GM19324 (cell line): ENCODE data around the gene FLT3LG.

Source experiments
- ATAC-seq: cut with Tn5 transposase; IDR thresholded peaks from one replicate; pipeline ENCODE4 v1.9.1; 2021; ENCODE audit warnings: mild to moderate bottlenecking, moderate library complexity; ENCODE audit not compliant: unreplicated experiment, low FRiP score

Gene FLT3LG

GRCh38 chr19:49487277-49488045, 13.4 kb downstream of the FLT3LG start, which contains the start of gene RPL13A:
Gene RPL13A, plus strand, starts transcription at chr19:49487608. Its CDS starts 22 bp downstream, at chr19:49487630.
- peak; percentile 98 for ATAC-seq

DNA sequence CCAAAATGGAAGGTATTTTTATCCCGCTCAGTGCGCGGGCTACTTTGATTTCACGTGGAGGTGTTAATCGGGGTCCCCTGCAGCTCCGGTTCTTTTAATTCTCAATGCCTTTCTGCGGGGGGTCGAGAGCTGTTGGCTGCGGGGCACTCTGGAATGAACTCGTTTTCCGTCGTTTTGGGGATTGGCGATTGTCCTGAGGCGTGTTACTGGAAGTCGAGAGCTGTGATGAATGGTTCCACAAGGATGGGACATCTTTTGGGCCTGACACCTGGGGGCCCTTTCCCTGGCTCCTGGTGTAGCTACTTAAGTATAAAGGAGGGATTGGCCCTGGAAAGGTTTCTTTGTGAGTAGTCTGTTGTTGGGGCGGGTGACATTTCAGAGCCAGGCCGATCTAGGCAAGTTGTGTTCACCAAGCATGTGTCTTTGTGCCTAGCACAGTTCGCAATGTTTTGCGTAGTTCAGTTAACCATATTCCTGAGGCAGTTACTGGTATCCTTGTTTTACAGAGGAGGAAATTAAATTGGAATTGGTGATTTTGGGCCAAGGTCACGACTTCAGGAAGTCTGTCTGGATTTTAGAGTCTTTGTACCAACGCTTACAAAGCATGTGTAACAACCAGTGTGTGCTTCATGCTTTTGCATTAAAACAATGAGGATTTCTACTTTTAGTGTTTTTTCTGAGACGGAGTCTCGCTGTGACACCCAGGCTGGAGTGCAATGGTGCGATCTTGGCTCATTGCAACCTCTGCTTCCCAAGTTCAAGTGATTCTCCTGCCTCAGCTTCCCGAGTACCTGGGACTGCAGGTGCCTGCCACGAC, 14.2 kb downstream of the FLT3LG start:
- no peak for ATAC-seq

DNA sequence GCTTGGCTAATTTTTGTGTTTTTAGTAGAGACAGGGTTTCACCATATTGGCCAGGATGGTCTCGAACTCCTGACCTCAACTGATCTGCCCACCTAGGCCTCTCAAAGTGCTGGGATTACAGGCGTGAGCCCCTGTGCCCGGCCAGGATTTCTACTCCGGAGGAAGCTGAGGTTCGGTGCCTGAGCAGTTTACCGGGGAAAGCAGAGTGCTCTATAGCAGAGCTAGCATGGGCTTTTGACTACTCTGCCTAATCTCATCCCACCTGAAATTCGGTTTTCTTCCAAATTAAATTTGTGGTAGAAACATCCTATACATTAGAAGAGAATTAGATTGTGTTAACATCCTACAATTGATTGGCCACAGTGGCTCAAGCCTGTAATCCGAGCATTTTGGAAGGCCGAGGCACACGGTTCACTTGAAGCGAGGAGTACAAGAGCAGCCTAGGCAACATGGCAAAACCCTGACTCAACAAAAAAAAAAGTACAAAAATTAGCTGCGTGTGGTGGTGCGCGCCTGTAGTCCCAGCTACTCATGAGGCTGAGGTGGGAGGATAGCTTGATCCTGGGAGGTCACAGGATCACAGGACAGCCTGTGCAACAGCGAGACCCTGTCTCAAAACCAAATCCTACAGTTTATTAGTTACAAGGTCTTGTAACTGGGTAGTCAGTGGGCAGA, 15.0 kb downstream of the FLT3LG start:
- ATAC-seq: no peak

DNA sequence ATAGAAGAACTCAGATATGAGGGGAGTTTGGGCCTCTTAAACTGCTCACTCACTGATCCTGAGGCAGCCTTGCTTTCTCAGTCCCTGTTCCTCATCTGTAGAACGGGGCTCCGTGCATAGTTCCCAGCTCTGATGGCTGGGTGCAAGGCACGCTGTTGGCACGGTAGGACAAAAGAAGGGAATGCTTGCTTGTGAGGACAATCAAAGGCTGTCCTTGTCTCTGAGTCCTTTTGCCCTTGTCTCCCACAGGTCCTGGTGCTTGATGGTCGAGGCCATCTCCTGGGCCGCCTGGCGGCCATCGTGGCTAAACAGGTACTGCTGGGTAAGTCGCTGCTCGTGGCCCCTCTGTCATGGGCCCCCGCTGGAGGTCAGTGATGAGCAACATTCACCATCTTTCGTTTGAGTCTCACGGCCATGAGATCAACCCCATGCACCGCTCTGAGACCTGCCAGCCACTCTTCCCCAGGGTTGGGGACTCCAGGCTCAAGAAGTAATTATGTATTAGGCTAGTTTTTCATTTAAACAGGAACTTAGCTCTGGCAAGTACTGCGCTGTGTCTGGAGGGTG, 15.7 kb downstream of the FLT3LG start:
- ATAC-seq: no peak

GRCh38 chr19:49490287-49491029, 16.4 kb downstream of the FLT3LG start:
- ATAC-seq: no peak

GRCh38 chr19:49491030-49491803, 17.2 kb downstream of the FLT3LG start:
- ATAC-seq: no peak

DNA sequence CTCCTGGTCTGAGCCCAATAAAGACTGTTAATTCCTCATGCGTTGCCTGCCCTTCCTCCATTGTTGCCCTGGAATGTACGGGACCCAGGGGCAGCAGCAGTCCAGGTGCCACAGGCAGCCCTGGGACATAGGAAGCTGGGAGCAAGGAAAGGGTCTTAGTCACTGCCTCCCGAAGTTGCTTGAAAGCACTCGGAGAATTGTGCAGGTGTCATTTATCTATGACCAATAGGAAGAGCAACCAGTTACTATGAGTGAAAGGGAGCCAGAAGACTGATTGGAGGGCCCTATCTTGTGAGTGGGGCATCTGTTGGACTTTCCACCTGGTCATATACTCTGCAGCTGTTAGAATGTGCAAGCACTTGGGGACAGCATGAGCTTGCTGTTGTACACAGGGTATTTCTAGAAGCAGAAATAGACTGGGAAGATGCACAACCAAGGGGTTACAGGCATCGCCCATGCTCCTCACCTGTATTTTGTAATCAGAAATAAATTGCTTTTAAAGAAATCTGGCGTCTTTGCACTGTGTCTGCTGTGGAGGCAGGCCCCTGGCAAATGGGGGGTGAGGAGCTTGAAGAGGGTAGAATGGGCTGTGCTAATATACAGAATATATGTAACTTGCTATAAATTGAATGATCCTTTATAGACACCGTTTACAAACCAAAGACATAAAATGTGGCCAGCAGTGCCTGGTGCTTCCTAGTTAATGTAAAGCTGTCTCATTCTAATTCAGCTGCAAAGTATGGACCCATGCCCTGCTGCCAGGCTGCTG, 18.0 kb downstream of the FLT3LG start:
- ATAC-seq: no peak

- no peak for ATAC-seq
Measured at GRCh38 chr19:49492573-49493405, 18.8 kb downstream of the FLT3LG start.

DNA sequence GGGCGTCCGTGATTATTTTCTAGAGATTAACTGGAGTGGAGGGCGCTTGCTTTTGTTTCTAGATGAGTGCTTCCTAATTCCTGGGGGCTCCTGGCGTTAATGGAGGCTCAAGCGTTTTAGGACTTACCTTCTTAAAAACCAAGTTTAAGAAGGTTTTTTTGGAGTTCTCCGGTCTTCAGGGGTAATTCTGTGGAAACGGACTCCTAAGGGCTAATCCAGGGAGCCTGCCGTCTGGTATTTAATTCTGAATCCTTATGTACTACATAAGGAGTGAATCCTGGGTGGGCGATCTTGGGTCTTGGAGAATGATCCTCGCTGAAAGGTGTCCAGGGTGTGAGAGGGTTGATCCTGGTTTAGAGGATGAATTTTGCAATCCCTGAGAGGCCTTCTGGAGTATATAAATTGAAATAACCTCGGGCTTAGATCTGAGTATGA, 22.6 kb downstream of the FLT3LG start:
- no peak for ATAC-seq

DNA sequence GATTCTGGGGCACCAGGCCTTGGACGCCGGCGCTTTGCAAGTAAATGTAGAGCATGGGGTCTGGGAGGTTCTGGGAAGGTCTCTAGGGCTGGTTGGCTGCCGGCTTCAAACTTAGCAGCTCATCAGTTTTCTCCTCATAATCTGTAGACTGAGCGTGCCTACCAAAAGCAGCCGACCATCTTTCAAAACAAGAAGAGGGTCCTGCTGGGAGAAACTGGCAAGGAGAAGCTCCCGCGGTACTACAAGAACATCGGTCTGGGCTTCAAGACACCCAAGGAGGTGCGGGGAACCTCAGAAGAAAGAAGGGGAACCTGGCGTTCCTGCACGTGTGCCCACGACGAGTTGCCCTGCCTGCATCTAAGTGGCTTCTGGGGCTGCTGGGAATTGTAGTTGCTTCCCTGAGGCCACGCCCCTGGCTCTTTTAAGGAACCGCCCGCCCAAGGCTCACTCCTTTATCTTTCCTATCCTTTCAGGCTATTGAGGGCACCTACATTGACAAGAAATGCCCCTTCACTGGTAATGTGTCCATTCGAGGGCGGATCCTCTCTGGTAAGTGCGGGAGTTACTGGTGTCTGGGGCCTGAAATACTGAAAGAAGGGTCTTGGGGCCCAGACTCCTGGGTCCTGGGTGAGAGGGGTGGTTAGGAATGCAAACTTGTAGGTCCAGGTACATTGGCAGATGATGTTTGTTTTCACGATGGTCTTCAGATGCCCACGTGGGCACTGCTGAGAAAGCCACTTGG, 23.2 kb downstream of the FLT3LG start:
- ATAC-seq: no peak

GRCh38 chr19:49497789-49498103, 23.7 kb downstream of the FLT3LG start:
- ATAC-seq: no peak

- no peak for ATAC-seq
Measured at GRCh38 chr19:49498475-49498874, 24.5 kb downstream of the FLT3LG start.

DNA sequence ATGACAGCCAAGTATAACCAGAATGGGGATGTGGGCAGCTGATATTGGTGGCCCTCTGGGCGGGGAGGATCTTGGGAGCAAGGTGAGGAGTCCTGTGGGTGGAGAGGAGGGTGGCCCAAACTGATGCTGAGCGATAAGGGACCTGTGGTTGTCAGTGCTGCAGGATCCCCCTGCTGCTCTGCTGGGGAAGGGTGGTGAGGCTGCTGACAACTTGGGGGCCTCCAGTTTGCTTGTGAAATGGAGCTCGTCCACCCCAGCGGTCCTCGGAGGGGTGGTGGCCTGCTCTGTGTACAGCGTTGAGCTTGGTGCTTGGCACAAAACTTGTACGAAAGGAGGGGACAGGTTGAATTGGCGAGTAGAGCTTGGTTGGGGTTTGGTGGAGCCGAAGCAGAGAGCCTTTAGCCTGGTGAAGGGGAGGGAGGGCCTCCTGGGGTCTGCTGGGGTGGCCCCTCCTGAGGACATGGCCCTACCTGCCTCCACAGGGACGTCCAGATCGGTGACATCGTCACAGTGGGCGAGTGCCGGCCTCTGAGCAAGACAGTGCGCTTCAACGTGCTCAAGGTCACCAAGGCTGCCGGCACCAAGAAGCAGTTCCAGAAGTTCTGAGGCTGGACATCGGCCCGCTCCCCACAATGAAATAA, 25.1 kb downstream of the FLT3LG start:
- ATAC-seq: no peak

DNA sequence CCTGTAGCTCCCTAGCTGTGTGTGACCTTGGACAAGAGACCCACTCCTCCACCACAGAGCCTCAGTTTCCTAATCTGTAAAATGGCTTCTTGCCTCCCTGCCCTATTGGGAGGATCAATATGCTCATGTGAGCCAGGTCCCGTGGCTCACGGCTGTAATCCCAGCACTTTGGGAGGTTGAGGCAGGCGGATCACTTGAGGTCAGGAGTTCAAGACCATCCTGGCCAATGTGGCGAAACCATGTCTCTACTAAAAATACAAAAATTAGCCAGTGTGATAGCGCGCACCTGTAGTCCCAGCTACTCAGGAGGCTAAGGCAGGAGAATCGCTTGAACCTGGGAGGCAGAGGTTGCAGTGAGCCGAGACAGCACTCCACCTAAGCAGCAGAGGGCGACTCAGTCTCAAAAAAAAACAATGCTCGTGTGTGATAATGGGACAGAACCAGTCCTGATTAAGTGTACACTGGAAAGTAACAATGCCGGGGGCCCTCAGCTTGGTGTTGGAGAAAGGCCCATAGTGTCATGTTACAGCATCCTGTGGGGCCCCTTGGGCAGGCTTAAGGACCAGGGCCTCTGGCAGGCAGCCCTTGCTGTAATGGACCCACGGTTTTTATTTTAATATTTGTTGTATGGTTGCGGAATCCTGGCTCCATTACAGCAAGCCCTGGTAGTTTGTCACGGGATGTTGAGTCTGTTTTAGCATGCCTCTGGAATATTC, 29.0 kb downstream of the FLT3LG start:
- ATAC-seq: no peak

DNA sequence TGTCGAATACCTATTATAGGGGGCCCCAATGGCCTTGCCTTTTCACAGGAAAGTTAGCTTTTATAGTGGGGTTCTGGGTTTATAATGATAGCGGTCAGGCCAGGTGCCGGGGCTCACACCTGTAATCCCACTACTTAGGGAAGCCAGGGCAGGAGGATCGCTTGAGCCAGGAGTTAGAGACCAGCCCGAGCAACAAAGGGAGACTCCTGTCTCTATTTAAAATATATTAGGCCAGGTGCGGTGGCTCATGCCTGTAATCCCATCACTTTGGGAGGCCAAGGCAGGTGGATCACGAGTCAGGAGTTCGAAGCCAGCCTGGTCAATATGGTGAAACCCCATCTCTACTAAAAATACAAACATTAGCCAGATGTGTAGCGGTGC, 29.6 kb downstream of the FLT3LG start:
- ATAC-seq: no peak

DNA sequence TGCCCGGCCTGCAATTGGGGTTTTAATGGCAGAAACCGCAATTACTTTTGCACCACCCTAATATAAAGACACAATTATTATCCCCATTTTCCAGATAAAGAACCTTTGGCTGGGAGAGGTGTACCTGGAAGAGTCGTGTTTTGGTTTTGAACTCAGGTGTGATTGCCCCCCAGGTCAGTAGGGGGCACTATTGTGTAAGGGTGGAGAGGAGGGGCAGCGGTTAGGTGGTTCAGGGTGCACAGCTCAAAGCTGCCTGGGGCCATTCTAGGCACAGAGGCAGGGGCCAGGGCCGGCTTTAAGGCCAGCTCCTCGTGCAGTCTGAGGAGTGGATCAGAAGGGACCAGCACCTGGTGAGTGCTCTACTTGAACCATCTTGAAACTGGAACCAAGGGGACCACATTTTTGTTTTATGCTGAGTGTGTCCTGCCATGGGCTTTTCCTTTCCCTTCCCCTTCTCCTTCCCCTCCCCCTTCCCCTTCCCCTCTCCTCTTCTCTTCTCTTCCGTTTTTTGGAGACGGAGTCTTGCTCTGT, 32.6 kb downstream of the FLT3LG start:
- no peak for ATAC-seq
